GM18909 (cell line): ENCODE results near the gene ITGB8.
A peak's percentile ranks its signal among the peaks of the same experiment; 100 is the strongest.

Experiments used
- ATAC-seq: cut with Tn5 transposase; IDR thresholded peaks from one replicate; pipeline ENCODE4 v1.9.1; 2021; ENCODE audit warnings: mild to moderate bottlenecking; ENCODE audit not compliant: unreplicated experiment, poor library complexity

The ITGB8 gene

GRCh38 chr7:20307119-20307518 is 23.6 kb upstream of the ITGB8 start:
- ATAC-seq, result peak; percentile 72

GRCh38 chr7:20307901-20308300 is 22.8 kb upstream of the ITGB8 start:
- ATAC-seq, result no peak

- no peak for ATAC-seq
Observed at GRCh38 chr7:20310301-20310700, 20.4 kb upstream of the ITGB8 start.

- peak; percentile 55 for ATAC-seq
Observed at GRCh38 chr7:20310963-20311742, 19.5 kb upstream of the ITGB8 start.

GRCh38 chr7:20311743-20312042 is 19.0 kb upstream of the ITGB8 start:
- no peak for ATAC-seq

GRCh38 chr7:20312562-20312961 is 18.1 kb upstream of the ITGB8 start:
- ATAC-seq, result no peak

- no peak for ATAC-seq
Observed at GRCh38 chr7:20313626-20314025, 17.1 kb upstream of the ITGB8 start.

- no peak for ATAC-seq
Observed at GRCh38 chr7:20314198-20314597, 16.5 kb upstream of the ITGB8 start.

- no peak for ATAC-seq
Observed at GRCh38 chr7:20316706-20317105, 14.0 kb upstream of the ITGB8 start.

- no peak for ATAC-seq
Observed at GRCh38 chr7:20317413-20317812, 13.3 kb upstream of the ITGB8 start.

GRCh38 chr7:20318933-20319332 is 11.8 kb upstream of the ITGB8 start:
- no peak for ATAC-seq

GRCh38 chr7:20320322-20320721 is 10.4 kb upstream of the ITGB8 start:
- no peak for ATAC-seq

GRCh38 chr7:20320786-20321185 is 9.9 kb upstream of the ITGB8 start:
- no peak for ATAC-seq

- no peak for ATAC-seq
Observed at GRCh38 chr7:20323595-20323994, 7.1 kb upstream of the ITGB8 start.

- no peak for ATAC-seq
Observed at GRCh38 chr7:20326342-20326741, 4.4 kb upstream of the ITGB8 start.

GRCh38 chr7:20327055-20327454 is 3.6 kb upstream of the ITGB8 start:
- no peak for ATAC-seq

- no peak for ATAC-seq
Observed at GRCh38 chr7:20328027-20328426, 2.7 kb upstream of the ITGB8 start.

GRCh38 chr7:20328692-20329091 is 2.0 kb upstream of the ITGB8 start:
- no peak for ATAC-seq

- ATAC-seq, result peak; percentile 55
Observed at GRCh38 chr7:20329389-20330238, 1.1 kb upstream of the ITGB8 start.

- peak; percentile 25 for ATAC-seq
Observed at GRCh38 chr7:20330928-20331909, 519 bp downstream of the ITGB8 start.
